ENCODE measurements around the gene NEURL4.

Gene NEURL4

GRCh38 chr17:7323731-7324437, 5.3 kb downstream of the NEURL4 start:
- peak; percentile 55 for DNase-seq (ENCODE audit: low read depth)

GRCh38 chr17:7322520-7323194, 6.5 kb downstream of the NEURL4 start:
- DNase-seq (ENCODE audit: low read depth), result no peak

GRCh38 chr17:7321466-7321865, 7.7 kb downstream of the NEURL4 start:
- DNase-seq (ENCODE audit: low read depth), result no peak

GRCh38 chr17:7318121-7318860, 10.8 kb downstream of the NEURL4 start:
- DNase-seq (ENCODE audit: low read depth), result no peak

- no peak for DNase-seq (ENCODE audit: low read depth)
Observed at GRCh38 chr17:7317161-7317803, 11.9 kb downstream of the NEURL4 start.

GRCh38 chr17:7315570-7316235, 13.4 kb downstream of the NEURL4 start:
- no peak for DNase-seq (ENCODE audit: low read depth)

- peak; percentile 90 for DNase-seq (ENCODE audit: low read depth)
Observed at GRCh38 chr17:7314719-7315569, 14.2 kb downstream of the NEURL4 start, which contains the start of gene GPS2. Gene GPS2 (minus strand): TSS chr17:7315360. CDS start chr17:7315052, 308 bp downstream.

- DNase-seq (ENCODE audit: low read depth), result no peak
Observed at GRCh38 chr17:7313890-7314718, 15.0 kb downstream of the NEURL4 start.

- DNase-seq (ENCODE audit: low read depth), result no peak
Observed at GRCh38 chr17:7313088-7313889, 15.8 kb downstream of the NEURL4 start.

GRCh38 chr17:7312432-7313087, 16.6 kb downstream of the NEURL4 start:
- no peak for DNase-seq (ENCODE audit: low read depth)

- no peak for DNase-seq (ENCODE audit: low read depth)
Observed at GRCh38 chr17:7311110-7311705, 17.9 kb downstream of the NEURL4 start.

- no peak for DNase-seq (ENCODE audit: low read depth)
Observed at GRCh38 chr17:7309628-7310027, 19.5 kb downstream of the NEURL4 start.

GRCh38 chr17:7308625-7309433, 20.3 kb downstream of the NEURL4 start:
- peak; percentile 85 for DNase-seq (ENCODE audit: low read depth)

GRCh38 chr17:7307686-7308624, 21.2 kb downstream of the NEURL4 start:
- peak; percentile 55 for DNase-seq (ENCODE audit: low read depth)

- peak; percentile 100 for DNase-seq (ENCODE audit: low read depth)
Observed at GRCh38 chr17:7306911-7307685, 22.0 kb downstream of the NEURL4 start, which contains the start of gene EIF5A. Gene EIF5A (plus strand): TSS chr17:7307628. CDS start chr17:7309636, 2,008 bp downstream.
